ENCODE data around the gene MAD1L1. TPM values are rescaled to one million over a fixed set of nuclear protein-coding genes. Genes with fewer than 3 reads are reported as not detected.
"Not testable (repeated sequence)": the region's sequence is repeated elsewhere in the genome, so short reads cannot be mapped to it uniquely, and the experiment has no call there.

MAD1L1 gene
- total and polyA plus RNA-seq, 2 of the 4 experiments (the other 2 are of a cell fraction): 29.0 to 40.9 TPM

DNA sequence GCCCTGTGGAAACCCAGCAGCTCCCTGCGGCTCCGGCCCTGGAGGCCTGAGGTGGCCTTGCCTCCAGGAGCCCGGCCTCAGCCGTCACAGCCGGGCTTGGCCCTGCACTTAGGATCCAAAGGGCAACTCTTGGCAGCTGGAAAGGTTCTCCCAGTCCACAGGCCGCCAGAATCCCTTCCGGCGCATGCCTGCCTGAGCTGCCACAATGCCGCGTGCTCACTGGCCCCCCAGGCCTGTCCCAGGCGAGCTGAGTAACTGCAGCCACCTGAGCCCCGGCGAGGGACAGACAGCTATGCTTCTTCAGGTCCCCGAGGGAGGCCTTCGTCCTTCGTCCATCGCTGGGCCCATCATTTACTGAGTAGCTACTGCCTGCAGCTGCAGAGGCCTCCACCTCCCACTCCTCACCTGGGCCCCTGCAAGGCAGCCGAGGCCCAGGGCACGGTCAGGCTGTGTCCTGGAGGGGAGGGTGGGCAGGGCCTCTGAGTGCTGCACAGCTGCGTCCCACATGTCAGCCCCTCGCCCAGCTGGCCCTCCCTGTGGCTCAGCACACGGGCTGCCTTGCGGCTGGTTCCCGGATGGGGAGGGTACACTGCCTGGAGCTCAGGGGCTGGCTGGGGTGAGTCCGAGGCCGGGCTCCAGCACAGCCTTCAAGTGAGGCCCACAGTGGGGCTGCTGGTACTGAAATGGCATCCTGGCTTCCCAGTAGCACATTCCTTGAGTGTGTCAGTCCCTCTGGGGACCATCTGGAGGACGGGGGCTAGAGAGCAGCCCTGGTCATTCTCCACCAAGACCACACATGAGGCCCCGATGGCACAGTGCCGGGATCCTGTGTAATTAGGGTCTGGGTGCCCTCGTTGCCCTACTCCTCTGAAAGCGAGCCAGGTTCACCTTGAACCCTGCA, 390.2 kb downstream of the MAD1L1 start (continued):
- TF ChIP-seq SMC3 (IDR thresholded peaks at IDR 0.05; ENCODE audit: low read depth, low read length): no peak

DNA sequence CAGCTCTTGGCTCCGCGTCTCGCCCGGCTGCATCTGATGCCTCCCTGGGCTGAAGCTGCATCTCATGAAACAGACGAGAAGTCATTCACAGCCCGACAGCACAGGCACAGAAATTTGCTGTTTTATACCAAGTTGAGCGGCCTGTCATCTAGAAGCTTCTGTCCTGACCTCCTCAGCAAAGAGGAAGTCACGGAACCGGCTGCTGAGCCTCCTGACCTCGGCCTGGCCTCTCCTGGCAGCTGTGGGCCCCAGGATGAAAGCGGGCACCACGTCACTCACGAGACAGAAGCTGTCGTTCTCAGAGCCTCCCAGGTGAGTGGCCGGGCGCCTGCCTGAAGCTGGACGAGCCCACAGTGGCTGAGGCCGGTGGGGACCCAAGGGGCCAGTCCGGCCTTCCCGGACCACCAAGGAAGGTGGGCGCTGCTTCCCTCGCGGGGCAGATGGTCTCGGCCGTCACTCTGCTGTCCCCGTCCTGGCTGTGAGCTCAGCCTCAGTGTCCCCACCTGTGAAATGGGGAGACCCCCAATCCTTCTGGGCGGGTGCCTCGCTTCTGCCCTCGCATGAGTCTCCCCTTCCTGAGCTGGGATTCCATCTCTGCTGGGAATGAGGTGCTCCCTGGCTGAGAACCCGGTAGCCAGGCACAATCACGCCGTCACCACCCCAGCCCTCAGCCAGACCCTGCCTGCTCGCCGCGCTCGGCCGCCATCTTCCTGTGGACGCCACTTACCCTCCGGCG, 391.3 kb downstream of the MAD1L1 start:
- CTCF ChIA-PET; POLR2A ChIA-PET (ENCODE audit: unreplicated experiment); H3K79me1 ChIP-seq (ENCODE audit: low read depth in 1 of 2, low read length in 2 of 2); H3K18ac ChIP-seq (ENCODE audit: low read depth, low read length); H3K4me1 ChIP-seq (ENCODE audit: control insufficient read depth, insufficient read depth, low read length); H4K8ac ChIP-seq (ENCODE audit: low read depth in 2 of 2, low read length in 2 of 2); H4K20me1 ChIP-seq (ENCODE audit: insufficient read depth, low read length); DNase-seq; H2AFZ ChIP-seq (replicated peaks; ENCODE audit: low read length, poor library complexity); H3K4me3 ChIP-seq (ENCODE audit: insufficient read depth, low read depth, low read length); H2AK9ac ChIP-seq (replicated peaks; ENCODE audit: low read depth, low read length, poor library complexity); H3K4me2 ChIP-seq (ENCODE audit: low read depth, low read length); H3K14ac ChIP-seq (replicated peaks; ENCODE audit: low read depth, low read length); H3K36me3 ChIP-seq (ENCODE audit: control insufficient read depth, insufficient read depth, low read length); H2BK120ac ChIP-seq (ENCODE audit: low read depth, low read length); H3K27ac ChIP-seq (ENCODE audit: insufficient read depth, low read length); H3K9ac ChIP-seq (ENCODE audit: low read depth, low read length); H4K91ac ChIP-seq (ENCODE audit: insufficient read depth, low read depth, low read length); ATAC-seq (ENCODE audit: low read depth); H2BK20ac ChIP-seq (ENCODE audit: low read depth, low read length); H3K56ac ChIP-seq (ENCODE audit: extremely low read depth, insufficient read depth, low read length); H3K9me1 ChIP-seq (ENCODE audit: insufficient read depth, low read length); BruUV-seq (replicated peaks); H4K5ac ChIP-seq (ENCODE audit: low read depth, low read length); H3K23ac ChIP-seq (ENCODE audit: low read depth, low read length); H2AK5ac ChIP-seq (ENCODE audit: low read depth, low read length); dilution Hi-C loops (cut with HindIII; ENCODE audit: low sequenced_read_pairs, unreplicated experiment); H3K9me3 ChIP-seq (ENCODE audit: control insufficient read depth, insufficient read depth, low read length); intact Hi-C loops (cut with micrococcal nuclease); in situ Hi-C loops (cut with MboI; ENCODE audit: low sequenced_read_pairs); H3K27me3 ChIP-seq (ENCODE audit: control insufficient read depth, insufficient read depth, low read length); H3K4ac ChIP-seq (ENCODE audit: low read depth, low read length); H2BK5ac ChIP-seq (ENCODE audit: low read depth, low read length, poor library complexity, severe bottlenecking); H2BK15ac ChIP-seq (ENCODE audit: low read depth, low read length): not testable (repeated sequence)
- WGBS, 2 experiments (ENCODE audit: extremely low coverage in 2 of 2, insufficient read length in 1 of 2): 95% methylated on average over 13 of the region's 40 CpGs; no CpG with 5 or more reads in 1 of the 2 experiments

- H3K9me3 ChIP-seq (ENCODE audit: control insufficient read depth, insufficient read depth, low read length); ATAC-seq (ENCODE audit: low read depth); in situ Hi-C loops (cut with MboI; ENCODE audit: low sequenced_read_pairs); H4K20me1 ChIP-seq (ENCODE audit: insufficient read depth, low read length); H3K4me1 ChIP-seq (ENCODE audit: control insufficient read depth, insufficient read depth, low read length); H3K4ac ChIP-seq (ENCODE audit: low read depth, low read length); H2BK20ac ChIP-seq (ENCODE audit: low read depth, low read length); H3K4me2 ChIP-seq (ENCODE audit: low read depth, low read length); H3K79me1 ChIP-seq (ENCODE audit: low read depth in 1 of 2, low read length in 2 of 2); BruUV-seq (replicated peaks); intact Hi-C loops (cut with micrococcal nuclease); H4K5ac ChIP-seq (ENCODE audit: low read depth, low read length); H3K23ac ChIP-seq (ENCODE audit: low read depth, low read length); H2AK5ac ChIP-seq (ENCODE audit: low read depth, low read length); H3K27ac ChIP-seq (ENCODE audit: insufficient read depth, low read length); H3K36me3 ChIP-seq (ENCODE audit: control insufficient read depth, insufficient read depth, low read length); H3K27me3 ChIP-seq (ENCODE audit: control insufficient read depth, insufficient read depth, low read length); H3K9me1 ChIP-seq (ENCODE audit: insufficient read depth, low read length); H4K91ac ChIP-seq (ENCODE audit: insufficient read depth, low read depth, low read length); H2BK120ac ChIP-seq (ENCODE audit: low read depth, low read length); CTCF ChIA-PET; H3K56ac ChIP-seq (ENCODE audit: extremely low read depth, insufficient read depth, low read length); H2AK9ac ChIP-seq (replicated peaks; ENCODE audit: low read depth, low read length, poor library complexity); DNase-seq; H3K18ac ChIP-seq (ENCODE audit: low read depth, low read length); H2BK5ac ChIP-seq (ENCODE audit: low read depth, low read length, poor library complexity, severe bottlenecking); H3K14ac ChIP-seq (replicated peaks; ENCODE audit: low read depth, low read length); H3K9ac ChIP-seq (ENCODE audit: low read depth, low read length); dilution Hi-C loops (cut with HindIII; ENCODE audit: low sequenced_read_pairs, unreplicated experiment); POLR2A ChIA-PET (ENCODE audit: unreplicated experiment); H3K4me3 ChIP-seq (ENCODE audit: insufficient read depth, low read depth, low read length); H4K8ac ChIP-seq (ENCODE audit: low read depth in 2 of 2, low read length in 2 of 2); H2AFZ ChIP-seq (replicated peaks; ENCODE audit: low read length, poor library complexity); H2BK15ac ChIP-seq (ENCODE audit: low read depth, low read length): not testable (repeated sequence)
- 82% methylated on average over 8 of the region's 18 CpGs; no CpG with 5 or more reads in 1 of the 2 experiments for WGBS, 2 experiments (ENCODE audit: extremely low coverage in 2 of 2, insufficient read length in 1 of 2)
These were observed 392.0 kb downstream of the MAD1L1 start for GRCh38 chr7:1840744-1841143.
